B cell (primary cell): ENCODE results near the gene PRRT1. TPM values are rescaled to one million over a fixed set of nuclear protein-coding genes. Genes with fewer than 3 reads are reported as not detected.
A peak's percentile ranks its signal among the peaks of the same experiment; 100 is the strongest.

ENCODE experiments used
- ATAC-seq: fragments of 200-7000 bp; cut with Tn5 transposase; one replicate; pipeline ENCODE4 v1.10.0; 2021; ENCODE audit warnings: low read depth, mild to moderate bottlenecking, moderate number of reproducible peaks, moderate library complexity
- CTCF ChIA-PET: fragments of 350-600 bp; sonication (Branson Sonifier 250); formaldehyde crosslinking; loops from one replicate; lab custom pipeline; 2021; ENCODE audit warnings: antibody characterized with exemption, inconsistent platforms; lab: Charles Lee
- POLR2A ChIA-PET: fragments of 350-600 bp; sonication (Branson Sonifier 250); formaldehyde crosslinking; loops from one replicate; lab custom pipeline; 2021; ENCODE audit warnings: antibody characterized with exemption; lab: Charles Lee
- DNase-seq: peaks from one replicate; pipeline ENCODE4 v3.0.0; 2013
- H2AFZ ChIP-seq: 2 replicates; pipeline ENCODE4 v1.6.1; 2012; ENCODE audit warnings: mild to moderate bottlenecking, low read depth, low read length; ENCODE audit not compliant: insufficient read depth, poor library complexity, severe bottlenecking
- H3K27ac ChIP-seq, 2 donors: 1 replicate in 1 of 2; 2 replicates in 1 of 2; pipeline ENCODE4 v1.5.1; 2012 to 2013; ENCODE audit warnings: low read length in 2 of 2, mild to moderate bottlenecking in 2 of 2, moderate library complexity in 1 of 2
- H3K27me3 ChIP-seq, 4 experiments: fragments of 200-600 bp in 1 of 4; sonication (generic) in 1 of 4; replicated peaks in 1 of 4; 1 replicate in 2 of 4; 2 replicates in 2 of 4; pipeline versions ENCODE4 v1.6.1 to v1.7.0; 2013 to 2016; ENCODE audit warnings: low read length in 3 of 4, mild to moderate bottlenecking in 2 of 4, mixed read lengths in 1 of 4, moderate library complexity in 1 of 4; ENCODE audit not compliant: insufficient read depth in 4 of 4, control insufficient read depth in 3 of 4; ENCODE audit errors: control extremely low read depth in 1 of 4
- H3K36me3 ChIP-seq, 2 experiments: replicated peaks in 1 of 2; 1 replicate in 1 of 2; 2 replicates in 1 of 2; pipeline versions ENCODE4 v1.6.1 to v1.7.1; 2013; ENCODE audit warnings: low read length in 1 of 2; ENCODE audit not compliant: insufficient read depth in 2 of 2, control insufficient read depth in 1 of 2; ENCODE audit errors: control extremely low read depth in 1 of 2, extremely low read depth in 1 of 2
- H3K4me1 ChIP-seq, 2 donors: fragments of 200-600 bp in 1 of 2; sonication (generic) in 1 of 2; 1 replicate in 1 of 2; 2 replicates in 1 of 2; pipeline versions ENCODE4 v1.5.1 to v1.6.1; 2013 to 2017; ENCODE audit warnings: low read length in 2 of 2; ENCODE audit not compliant: control insufficient read depth in 2 of 2, insufficient read depth in 2 of 2
- H3K4me2 ChIP-seq: replicated peaks from 2 replicates; pipeline ENCODE3; 2012; ENCODE audit warnings: mild to moderate bottlenecking, low read depth, low read length; ENCODE audit not compliant: poor library complexity, severe bottlenecking
- H3K4me3 ChIP-seq, 5 experiments: fragments of 200-600 bp in 1 of 5; sonication (generic) in 1 of 5; 1 replicate in 3 of 5; 2 replicates in 2 of 5; pipeline versions ENCODE4 v1.5.1 to v1.7.0; 2011 to 2016; ENCODE audit warnings: low read length in 4 of 5, mild to moderate bottlenecking in 4 of 5, low read depth in 2 of 5, control low read depth in 1 of 5, moderate library complexity in 1 of 5; ENCODE audit not compliant: insufficient read depth in 1 of 5; ENCODE audit errors: control extremely low read depth in 1 of 5, extremely low read depth in 1 of 5
- H3K79me2 ChIP-seq: fragments of 200-600 bp; sonication (generic); one replicate; pipeline ENCODE4 v1.6.0; 2016; ENCODE audit warnings: low read length; ENCODE audit not compliant: control insufficient read depth, insufficient read depth
- H3K9ac ChIP-seq: fragments of 200-600 bp; sonication (generic); 2 replicates; pipeline ENCODE4 v1.6.1; 2017; ENCODE audit warnings: mild to moderate bottlenecking, low read length, moderate library complexity
- H3K9me3 ChIP-seq, 3 donors: one replicate each; pipeline versions ENCODE4 v1.6.1 to v1.7.1; 2013; ENCODE audit warnings: low read length in 2 of 3; ENCODE audit not compliant: control insufficient read depth in 2 of 3, insufficient read depth in 1 of 3; ENCODE audit errors: control extremely low read depth in 1 of 3
- H4K20me1 ChIP-seq: 2 replicates; pipeline ENCODE4 v1.6.0; 2012; ENCODE audit warnings: mild to moderate bottlenecking, low read length; ENCODE audit not compliant: insufficient read depth, control insufficient read depth, poor library complexity, severe bottlenecking
- H3K27ac Mint-ChIP-seq: one replicate; pipeline ENCODE4 v1.8.0; 2021; ENCODE audit warnings: mixed read lengths
- H3K27me3 Mint-ChIP-seq: one replicate; pipeline ENCODE4 v1.8.0; 2021; ENCODE audit warnings: mixed read lengths
- H3K4me1 Mint-ChIP-seq: one replicate; pipeline ENCODE4 v1.8.0; 2021; ENCODE audit warnings: mixed read lengths
- H3K4me3 Mint-ChIP-seq: one replicate; pipeline ENCODE4 v1.8.0; 2021; ENCODE audit warnings: mixed read lengths
- H3K9me3 Mint-ChIP-seq: one replicate; pipeline ENCODE4 v1.8.0; 2022; ENCODE audit warnings: mixed read lengths; ENCODE audit not compliant: insufficient read depth
- EZH2 ChIP-seq: IDR thresholded peaks from 2 replicates; pipeline ENCODE4 v1.6.1; 2012; ENCODE audit warnings: borderline replicate concordance, low read depth, mild to moderate bottlenecking, moderate library complexity, low read length; ENCODE audit not compliant: insufficient read depth, poor library complexity, severe bottlenecking
- WGBS: methylation state at CpG from one replicate; pipeline ENCODE4 v1.1.5; 2013; ENCODE audit warnings: missing lambda C conversion rate; ENCODE audit not compliant: insufficient coverage; 5-methylcytosine and 5-hydroxymethylcytosine counted together
- intact Hi-C: fragments of 100-400 bp; cut with micrococcal nuclease; formaldehyde crosslinking; loops from one replicate; pipeline ENCODE4 v1.10.0; 2022
- polyA plus RNA-seq: library from polyadenylated mRNA; depleted of rRNA; stranded (reverse); fragments of >200 nt; gene quantifications from 2 replicates; pipeline ENCODE4 v1.2.3, GENCODE V29; 2012
- total RNA-seq, 2 donors: library from RNA; stranded (reverse); fragments of 120-200 nt in 1 of 2; gene quantifications; 1 replicate in 1 of 2; 2 replicates in 1 of 2; pipeline versions ENCODE4 v1.2.3 to v1.2.4, GENCODE V29; 2013 to 2022
- TF ChIP-seq, protein P1 (sequence below): fragments of 200-600 bp; IDR thresholded peaks from one replicate; pipeline ENCODE4 v1.8.0; 2022; ENCODE audit warnings: antibody characterized with exemption, mild to moderate bottlenecking

The PRRT1 gene
- total and polyA plus RNA-seq, 2 donors (not counting 1 experiment from before 2014, with no cell fraction given): not detected

- CTCF ChIA-PET: interaction anchor here (0.6 to 1.6 kb wide), 7 partner anchors 14 to 593 kb away, joined by 3 to 8 read pairs (median 4); partner anchors contain the start of gene ATF6B
- peaks cover 0 to 19% of the 10 kb centered on the region in 2 experiments for H3K36me3 ChIP-seq
- H3K9me3 ChIP-seq: no peaks in the 10 kb centered on the region
- H3K4me1 ChIP-seq: peaks cover 55 to 76% of the 10 kb centered on the region in 2 donors
- DNase-seq (peak; percentile 83), ATAC-seq (no peak)
- intact Hi-C loops: loop anchor here (10.0 kb wide), 2 partner anchors 458 to 698 kb away; partner anchors contain the start of genes CLIC1 and MICB
- peak within 1 kb of the TSS; percentile 93 to 97 for H3K27ac ChIP-seq
- Mint-ChIP-seq H3K4me3 (peak within 1 kb of the TSS; percentile 91), H3K9me3 (no peaks in the 10 kb centered on the region), H3K4me1 (peaks cover 79% of the 10 kb centered on the region), H3K27ac (peak within 1 kb of the TSS; percentile 96), H3K27me3 (no peaks in the 10 kb centered on the region)
- H3K4me2 ChIP-seq: peak within 1 kb of the TSS; percentile 91
- H3K79me2 ChIP-seq: peaks cover 54% of the 10 kb centered on the region
- no peaks in the 10 kb centered on the region for H4K20me1 ChIP-seq
- no peaks in the 10 kb centered on the region for H3K27me3 ChIP-seq
- POLR2A ChIA-PET: interaction anchor here (0.7 to 1.6 kb wide), 5 partner anchors 13 to 423 kb away, joined by 3 to 10 read pairs (median 6); partner anchors contain the start of genes AGPAT1 and ATF6B
- H2AFZ ChIP-seq: peak within 1 kb of the TSS; percentile 63
- TF ChIP-seq, protein P1, sequence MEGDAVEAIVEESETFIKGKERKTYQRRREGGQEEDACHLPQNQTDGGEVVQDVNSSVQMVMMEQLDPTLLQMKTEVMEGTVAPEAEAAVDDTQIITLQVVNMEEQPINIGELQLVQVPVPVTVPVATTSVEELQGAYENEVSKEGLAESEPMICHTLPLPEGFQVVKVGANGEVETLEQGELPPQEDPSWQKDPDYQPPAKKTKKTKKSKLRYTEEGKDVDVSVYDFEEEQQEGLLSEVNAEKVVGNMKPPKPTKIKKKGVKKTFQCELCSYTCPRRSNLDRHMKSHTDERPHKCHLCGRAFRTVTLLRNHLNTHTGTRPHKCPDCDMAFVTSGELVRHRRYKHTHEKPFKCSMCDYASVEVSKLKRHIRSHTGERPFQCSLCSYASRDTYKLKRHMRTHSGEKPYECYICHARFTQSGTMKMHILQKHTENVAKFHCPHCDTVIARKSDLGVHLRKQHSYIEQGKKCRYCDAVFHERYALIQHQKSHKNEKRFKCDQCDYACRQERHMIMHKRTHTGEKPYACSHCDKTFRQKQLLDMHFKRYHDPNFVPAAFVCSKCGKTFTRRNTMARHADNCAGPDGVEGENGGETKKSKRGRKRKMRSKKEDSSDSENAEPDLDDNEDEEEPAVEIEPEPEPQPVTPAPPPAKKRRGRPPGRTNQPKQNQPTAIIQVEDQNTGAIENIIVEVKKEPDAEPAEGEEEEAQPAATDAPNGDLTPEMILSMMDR: no peak
- no peak for TF ChIP-seq EZH2
- peak within 1 kb of the TSS; percentile 96 for H3K9ac ChIP-seq
- H3K4me3 ChIP-seq: peak within 1 kb of the TSS; percentile 72 to 99 (median 95)
- 0% methylated on average over 1 of the region's 5 CpGs for WGBS
Observed at GRCh38 chr6:32192608-32193039, 40.9 kb upstream of the PRRT1 start, which contains the start of gene GPSM3. TSS of gene GPSM3 (minus strand) at chr6:32192643. CDS start at chr6:32192513, 130 bp downstream.
